NCI-H1092 (cell line): ENCODE results near the gene LZIC.
"Not testable (repeated sequence)": the region's sequence is repeated elsewhere in the genome, so short reads cannot be mapped to it uniquely, and the experiment has no call there.

Experiments used
- DNase-seq: peaks from one replicate; lab custom pipeline; 2025; lab: John Stamatoyannopoulos, UW

The LZIC gene

GRCh38 chr1:9942939-9943788 lies at the start of gene LZIC, which contains the start of gene NMNAT1:
Gene LZIC, minus strand, starts transcription at chr1:9943391. Its CDS starts 6,772 bp downstream, at chr1:9936619.
Gene NMNAT1, plus strand, starts transcription at chr1:9943475. Its CDS starts 28,599 bp downstream, at chr1:9972074.
- DNase-seq = peak; percentile 91

GRCh38 chr1:9992910-9993309 lies 49.7 kb upstream of the LZIC start:
- DNase-seq = no peak

GRCh38 chr1:9990944-9991343 lies 47.8 kb upstream of the LZIC start:
- no peak for DNase-seq

GRCh38 chr1:9989773-9990172 lies 46.6 kb upstream of the LZIC start:
- DNase-seq = no peak

- no peak for DNase-seq
These were observed 41.8 kb upstream of the LZIC start for GRCh38 chr1:9985001-9985400.

GRCh38 chr1:9984253-9984652 lies 41.1 kb upstream of the LZIC start:
- DNase-seq = no peak

GRCh38 chr1:9960706-9961562 lies 17.7 kb upstream of the LZIC start:
- DNase-seq = peak; percentile 62

GRCh38 chr1:9960011-9960410 lies 16.8 kb upstream of the LZIC start:
- no peak for DNase-seq

GRCh38 chr1:9957726-9958125 lies 14.5 kb upstream of the LZIC start:
- DNase-seq = no peak

- DNase-seq = no peak
These were observed 3.1 kb upstream of the LZIC start for GRCh38 chr1:9946315-9946714.

GRCh38 chr1:9942399-9942938 lies 722 bp downstream of the LZIC start:
- peak; percentile 26 for DNase-seq

- no peak for DNase-seq
These were observed 13.5 kb downstream of the LZIC start for GRCh38 chr1:9929431-9930385.

GRCh38 chr1:9927259-9927658 lies 15.9 kb downstream of the LZIC start:
- DNase-seq = no peak

GRCh38 chr1:9922342-9922741 lies 20.8 kb downstream of the LZIC start:
- DNase-seq = no peak

GRCh38 chr1:9920606-9921005 lies 22.6 kb downstream of the LZIC start:
- no peak for DNase-seq

GRCh38 chr1:9917901-9918300 lies 25.3 kb downstream of the LZIC start:
- no peak for DNase-seq

- DNase-seq = not testable (repeated sequence)
These were observed 25.7 kb downstream of the LZIC start for GRCh38 chr1:9917495-9917894.

GRCh38 chr1:9916452-9916851 lies 26.7 kb downstream of the LZIC start:
- DNase-seq = no peak

GRCh38 chr1:9914610-9914937 lies 28.6 kb downstream of the LZIC start:
- DNase-seq = no peak

- no peak for DNase-seq
These were observed 30.8 kb downstream of the LZIC start for GRCh38 chr1:9912264-9912936.
